Head of caudate nucleus (tissue), 42 donors: Measurements from ENCODE around the gene ZG16B.
A peak's percentile ranks its signal among the peaks of the same experiment; 100 is the strongest.

Source experiments
- DNase-seq, 42 donors: peaks; one replicate each; pipeline versions ENCODE4 v3.0.0 to v3.0.0-alpha.2; 2020 to 2021; ENCODE audit warnings: mixed read lengths in 7 of 42
- intact Hi-C: fragments of 100-400 bp; cut with DNase I; formaldehyde crosslinking; loops from one replicate; pipeline ENCODE4 v1.15.0; 2022

Gene ZG16B

DNA sequence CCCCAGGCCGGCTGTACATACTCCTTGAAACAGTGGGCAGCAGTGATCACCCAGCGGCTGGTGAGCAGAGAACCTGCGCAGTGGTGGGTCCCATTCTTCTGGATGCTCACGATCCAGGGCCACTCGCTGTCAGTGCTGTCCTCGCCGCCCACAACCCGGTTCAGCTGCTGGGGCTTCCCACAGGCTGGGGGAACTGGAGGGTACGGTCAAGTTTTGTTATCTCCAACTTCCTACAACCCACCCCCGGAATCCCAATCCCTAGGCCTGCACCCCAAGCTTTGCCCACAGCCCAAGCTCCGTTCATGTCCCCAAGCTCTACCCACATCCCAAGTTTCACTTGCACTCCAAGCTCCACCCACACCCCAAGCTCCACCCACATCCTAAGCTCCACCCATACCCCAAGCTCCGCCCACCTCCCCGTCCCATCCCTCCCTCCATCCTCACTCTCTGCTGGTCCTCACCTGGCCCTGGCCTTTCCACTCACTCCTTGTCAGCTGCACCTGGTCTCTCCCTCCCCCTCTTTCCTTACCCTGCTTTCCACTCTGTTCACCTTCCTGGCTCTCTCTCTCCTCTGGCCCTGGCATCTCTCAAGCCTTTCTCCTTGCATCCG lies 26.1 kb downstream of the ZG16B start:
- DNase-seq: no peak
- intact Hi-C loops: no loop called here

DNA sequence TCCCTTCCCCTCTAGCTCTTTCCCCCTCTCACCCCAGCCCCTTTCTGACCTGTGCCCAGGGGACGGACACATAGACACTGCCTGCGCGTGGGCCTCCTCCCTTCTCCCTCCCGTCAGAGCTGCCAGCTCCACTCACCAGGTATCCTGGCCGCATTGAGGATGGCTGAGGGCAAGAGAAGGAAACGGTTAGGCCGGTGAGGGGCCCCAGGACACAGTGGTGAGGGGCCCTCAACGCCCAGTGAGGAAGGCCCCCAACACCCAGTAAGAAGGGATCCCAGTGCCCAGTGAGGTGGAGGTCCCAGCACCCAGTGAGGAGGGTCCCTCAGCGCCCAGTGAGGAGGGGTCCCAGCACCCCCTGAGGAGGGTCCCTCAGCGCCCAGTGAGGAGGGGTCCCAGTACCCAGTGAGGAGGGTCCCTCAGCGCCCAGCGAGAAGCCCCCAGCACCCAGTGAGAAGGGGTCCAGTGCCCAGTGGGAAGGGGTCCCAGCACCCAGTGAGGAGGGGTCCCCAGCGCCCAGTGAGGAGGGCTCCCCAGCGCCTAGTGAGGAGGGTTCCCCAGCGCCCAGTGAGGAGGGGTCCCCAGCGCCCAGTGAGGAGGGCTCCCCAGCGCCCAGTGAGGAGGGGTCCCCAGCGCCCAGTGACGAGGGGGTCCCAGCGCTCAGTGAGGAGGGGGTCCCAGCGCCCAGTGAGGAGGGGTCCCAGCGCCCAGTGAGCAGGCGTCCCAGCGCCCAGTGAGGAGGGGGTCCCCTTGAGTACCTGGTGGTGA lies 26.8 kb downstream of the ZG16B start:
- DNase-seq: no peak
- intact Hi-C loops: no loop called here

DNA sequence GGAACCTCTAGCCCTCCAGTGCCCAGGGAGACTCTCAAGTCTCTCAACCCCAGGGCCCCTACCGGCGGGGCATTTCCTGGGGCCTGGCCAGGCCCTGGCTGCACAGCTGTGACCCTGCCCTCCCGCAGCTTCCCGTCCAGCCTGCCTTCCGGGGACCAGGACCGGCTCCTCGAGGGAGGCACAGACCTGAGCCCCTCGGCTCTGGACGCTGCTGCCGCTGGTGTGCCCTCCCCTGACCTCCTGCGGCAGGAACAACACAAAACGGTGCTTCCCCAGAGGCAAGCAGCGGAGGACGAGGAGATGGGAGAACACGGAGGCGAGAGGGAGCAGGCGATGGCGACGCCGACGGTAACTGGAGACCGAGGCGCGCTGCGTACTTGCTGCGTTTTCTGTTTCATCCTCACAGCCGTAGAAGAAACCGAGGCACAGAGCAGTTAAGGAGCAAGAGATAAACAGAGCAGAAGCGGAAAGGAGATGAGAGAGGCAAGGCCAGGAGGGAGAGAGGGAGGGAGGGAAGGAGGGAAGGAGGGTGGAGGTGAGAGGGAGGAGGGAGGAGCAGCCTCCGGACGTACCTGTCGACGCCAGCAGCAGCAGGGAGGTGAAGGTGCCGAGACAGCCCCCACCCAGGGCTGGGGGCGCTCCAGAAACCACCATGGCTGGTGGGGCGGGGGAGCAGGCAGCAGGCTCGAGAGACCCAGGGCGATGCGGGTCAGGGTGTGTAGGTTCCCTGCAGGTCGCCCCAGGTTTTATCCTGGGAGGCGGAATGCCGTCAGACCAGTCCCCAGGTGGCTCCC lies 27.5 kb downstream of the ZG16B start, which contains the start of gene PRSS22:
PRSS22 (minus strand) TSS at position 720 of the 794 bp plus-strand sequence; CDS start at position 654, 66 bp downstream.
- peak in 3 of 42 donors; percentile 16 to 48 (median 27) for DNase-seq
- intact Hi-C loops: no loop called here

DNA sequence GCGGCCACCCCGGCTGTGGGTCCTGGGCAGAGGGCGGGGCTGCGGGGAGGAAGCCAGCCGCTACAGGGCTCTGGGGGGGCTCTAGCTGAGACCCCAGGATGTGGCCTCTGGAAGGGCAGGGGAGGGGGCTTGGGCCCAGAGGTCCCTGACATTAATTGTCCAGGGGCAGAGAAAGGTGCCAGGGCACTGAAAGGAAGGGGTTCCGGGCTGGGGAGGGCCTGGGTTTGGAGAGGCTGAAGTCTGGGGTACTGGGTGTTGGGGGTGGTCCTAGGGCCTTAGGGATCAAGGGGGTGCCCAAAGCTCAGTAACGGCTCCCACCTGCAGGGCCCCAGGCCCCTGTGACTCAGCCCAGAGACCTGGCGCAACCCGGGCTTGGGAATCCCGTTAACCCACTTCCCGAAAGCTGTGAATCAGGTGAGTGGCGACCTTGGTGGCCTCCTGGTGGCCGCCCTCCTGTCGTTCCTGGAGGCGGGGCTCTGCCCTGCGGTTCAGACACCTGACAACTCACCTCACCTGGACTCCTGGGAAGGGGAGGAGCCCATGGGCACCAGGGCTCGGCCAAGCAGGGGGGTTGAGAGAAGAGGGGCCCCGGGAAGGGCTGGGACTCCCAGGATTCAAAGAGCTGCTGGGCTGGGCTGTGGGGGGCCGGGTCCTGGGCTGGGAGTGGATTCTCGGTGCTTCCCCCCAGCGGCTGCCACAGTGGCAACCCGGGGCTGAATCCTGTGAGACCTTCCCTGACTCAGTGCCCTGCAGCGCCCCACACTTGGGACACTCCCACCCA lies 28.3 kb downstream of the ZG16B start:
- DNase-seq: peak in 1 of 42 donors; percentile 22
- intact Hi-C loops: no loop called here

DNA sequence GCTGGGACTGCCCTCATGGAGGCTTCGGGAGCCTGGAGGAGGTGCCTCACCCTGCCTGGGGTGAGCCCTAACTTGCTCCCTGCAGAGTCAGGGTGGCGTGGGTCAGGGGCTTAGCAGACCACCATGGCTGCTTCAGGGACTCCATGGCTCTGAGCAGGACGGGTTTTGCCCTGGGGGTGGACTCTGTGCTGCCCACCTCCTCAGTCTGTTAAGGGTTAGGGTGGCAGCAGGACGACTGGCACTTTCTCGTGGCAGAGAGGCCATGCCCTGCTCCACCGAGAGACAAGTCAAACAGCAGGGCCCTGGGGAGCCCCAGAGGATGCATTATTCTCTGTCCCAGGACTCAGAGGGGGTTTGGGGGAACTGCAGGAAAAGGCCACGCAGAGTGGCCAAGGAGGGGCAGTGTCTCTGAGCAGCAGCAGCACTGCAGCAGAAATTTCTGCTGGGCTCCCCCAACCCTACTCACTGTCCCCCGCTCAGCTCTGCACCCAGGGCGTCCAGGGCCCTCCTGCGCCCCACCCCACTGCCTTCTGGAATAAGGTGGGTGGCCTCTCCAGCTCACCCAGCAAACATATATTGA lies 29.7 kb downstream of the ZG16B start:
- intact Hi-C loops: loop anchor here (10.0 kb wide), 1 partner anchor 75 kb away; the partner anchor contains the start of gene PRSS33
- DNase-seq: no peak

DNA sequence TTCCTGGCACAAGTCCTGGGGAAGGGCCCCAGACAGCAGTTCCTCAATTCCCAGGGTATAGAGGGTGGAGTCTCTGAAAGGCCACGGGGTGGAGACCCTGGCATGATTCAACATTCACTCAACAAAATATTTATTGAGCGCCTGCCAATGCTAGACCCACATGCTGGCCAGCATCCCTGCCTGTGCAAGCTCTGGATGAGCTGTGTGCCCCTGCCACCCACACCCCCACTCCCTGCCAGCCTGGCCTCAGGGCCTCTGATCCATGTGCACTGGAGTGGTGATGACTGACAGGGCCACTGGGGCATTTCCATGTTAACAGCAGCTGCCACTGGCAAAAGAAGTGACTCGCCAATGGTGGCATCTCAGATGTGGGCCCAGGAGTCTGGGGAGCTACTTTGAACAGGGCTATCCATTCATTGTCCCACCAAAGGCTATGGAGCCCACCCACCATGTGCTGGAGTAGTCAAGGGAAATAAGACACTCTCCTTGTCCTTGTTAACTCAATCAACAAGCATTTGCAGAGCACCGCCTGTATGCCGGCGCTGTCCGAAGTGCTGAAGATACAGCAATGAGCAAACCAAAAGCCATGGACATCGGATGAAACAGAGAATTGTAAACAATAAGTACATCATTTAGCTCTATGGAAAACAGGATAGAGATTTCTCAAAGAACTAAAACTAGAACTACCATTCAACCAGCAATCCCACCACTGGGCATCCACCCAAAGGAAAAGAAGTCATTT lies 30.9 kb downstream of the ZG16B start:
- DNase-seq: peak in 1 of 42 donors; percentile 24

DNA sequence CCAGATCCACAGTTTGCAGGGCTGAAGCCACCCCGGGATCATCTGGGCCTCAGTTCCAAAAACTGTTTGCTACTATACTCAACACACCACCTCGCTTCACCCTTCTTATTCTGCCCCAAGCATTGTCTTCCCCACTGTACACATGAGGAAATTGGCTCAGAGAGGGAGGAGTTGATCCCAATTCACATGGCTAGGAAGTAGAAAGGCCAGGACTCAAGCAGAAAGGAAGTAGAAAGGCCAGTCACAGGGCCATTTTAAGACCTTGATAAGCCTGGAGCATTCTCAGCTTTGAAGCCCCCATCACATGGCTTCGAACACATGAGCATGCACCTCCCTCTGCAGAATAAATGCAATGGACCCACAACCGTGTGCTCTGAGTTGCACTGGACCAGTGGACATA lies 35.5 kb downstream of the ZG16B start:
- no peak for DNase-seq
- intact Hi-C loops: loop anchor here (10.0 kb wide), 1 partner anchor 81 kb away; the partner anchor contains the start of gene PRSS33

More for the DNA sequence above, 30.9 kb downstream of the ZG16B start:
- intact Hi-C loops: loop anchor here (10.0 kb wide), 1 partner anchor 76 kb away; the partner anchor contains the start of gene PRSS33

DNA sequence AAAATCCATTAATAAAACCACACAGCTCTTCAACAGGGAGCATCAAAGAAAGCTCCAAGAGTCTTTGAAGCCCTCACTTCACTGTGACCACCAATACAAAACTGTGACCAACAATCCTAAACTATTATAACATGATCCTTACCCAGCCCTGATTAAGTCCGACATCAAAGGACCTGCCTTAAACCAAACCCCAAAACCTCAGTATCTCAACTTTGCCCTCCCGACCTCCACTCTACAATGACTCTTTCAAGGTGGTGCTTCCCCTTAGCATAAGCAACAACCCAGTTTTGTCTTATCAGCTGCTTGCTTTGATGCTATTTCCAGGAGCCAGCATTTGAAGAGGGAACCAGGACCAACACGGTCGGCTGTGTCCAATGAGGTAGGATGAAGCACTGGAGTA lies 36.3 kb downstream of the ZG16B start:
- intact Hi-C loops: loop anchor here (10.0 kb wide), 1 partner anchor 82 kb away; the partner anchor contains the start of gene PRSS33
- DNase-seq: peak in 1 of 42 donors; percentile 10

DNA sequence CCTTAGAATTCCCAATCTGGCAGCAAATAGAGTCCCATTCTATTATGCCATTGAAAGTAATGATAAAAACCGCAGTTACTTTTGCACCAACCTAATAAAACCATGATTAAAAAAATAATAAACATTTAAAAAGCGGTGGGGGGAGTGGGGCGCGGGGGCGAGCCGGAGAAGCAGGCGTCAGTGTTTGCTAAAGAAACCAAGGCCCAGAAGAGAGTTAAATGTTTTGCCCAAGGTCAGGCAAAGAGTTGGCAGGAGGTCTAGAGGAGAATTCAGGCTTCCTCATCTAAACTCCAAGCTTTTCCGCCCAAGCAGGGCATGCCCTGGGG lies 37.5 kb downstream of the ZG16B start:
- intact Hi-C loops: loop anchor here (10.0 kb wide), 1 partner anchor 83 kb away; the partner anchor contains the start of gene PRSS33
- no peak for DNase-seq

DNA sequence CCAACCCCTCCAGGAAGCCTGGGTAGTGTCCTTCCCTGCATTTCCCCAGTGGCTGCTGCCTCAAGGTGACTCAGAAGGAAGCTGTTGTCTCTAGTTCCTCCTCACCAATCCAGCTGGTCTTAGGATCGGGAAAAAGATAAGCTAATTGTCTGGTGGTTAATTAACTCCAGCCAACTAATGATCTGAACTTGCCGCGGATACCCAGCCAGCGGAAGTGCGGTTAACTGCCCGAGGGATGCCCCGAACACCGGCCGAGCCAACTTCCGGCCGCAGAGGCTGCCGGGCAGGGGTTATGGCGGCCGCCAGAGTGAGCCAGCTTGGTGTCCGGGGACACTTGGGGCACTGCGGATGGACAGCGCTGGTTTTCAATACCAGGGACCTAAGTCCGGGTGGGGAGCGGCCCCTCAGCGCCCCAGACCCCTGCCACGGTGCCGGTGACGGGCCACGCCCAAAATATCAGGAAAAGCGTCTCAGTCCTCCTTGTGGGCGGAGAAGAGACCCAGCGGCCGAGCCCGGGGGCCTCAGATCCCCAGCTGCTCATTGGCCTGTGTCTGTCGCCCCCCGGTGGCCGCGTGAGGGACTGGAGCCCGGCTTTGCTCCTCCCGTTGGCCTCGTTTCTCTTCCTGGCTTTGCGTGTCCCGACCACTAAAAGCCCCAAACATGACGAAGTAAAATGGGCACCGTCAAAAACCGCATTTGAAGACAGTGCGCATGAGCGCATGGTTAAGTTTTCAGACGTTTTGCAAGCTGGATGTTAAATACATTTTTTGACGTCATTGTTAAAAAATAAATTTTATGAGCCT lies 38.1 kb downstream of the ZG16B start:
- intact Hi-C loops: loop anchor here (10.0 kb wide), 1 partner anchor 83 kb away; the partner anchor contains the start of gene PRSS33
- peak; percentile 88 to 98 (median 94) for DNase-seq

DNA sequence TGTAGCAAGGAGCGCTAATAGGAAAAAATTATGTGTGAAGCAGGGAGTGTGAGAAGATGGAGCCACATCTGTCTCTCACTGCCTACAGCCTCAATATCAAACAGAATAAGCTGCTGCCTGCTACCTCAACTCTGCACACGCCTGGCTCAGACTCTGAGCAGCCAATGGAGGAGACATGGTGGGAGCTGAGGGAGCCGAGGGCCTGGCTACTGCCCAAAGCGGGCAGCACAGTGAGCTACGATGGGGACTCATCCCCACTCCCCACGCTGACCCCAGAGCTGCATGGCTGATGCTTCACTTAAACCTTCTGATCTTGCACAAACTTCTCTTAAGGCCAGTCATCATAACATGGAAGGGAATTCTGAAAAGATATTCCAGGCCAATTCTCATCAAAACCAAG lies 41.8 kb downstream of the ZG16B start:
- DNase-seq: no peak
- intact Hi-C loops: loop anchor here (5.0 kb wide), 1 partner anchor 55 kb away; no protein-coding TSS in a partner anchor

DNA sequence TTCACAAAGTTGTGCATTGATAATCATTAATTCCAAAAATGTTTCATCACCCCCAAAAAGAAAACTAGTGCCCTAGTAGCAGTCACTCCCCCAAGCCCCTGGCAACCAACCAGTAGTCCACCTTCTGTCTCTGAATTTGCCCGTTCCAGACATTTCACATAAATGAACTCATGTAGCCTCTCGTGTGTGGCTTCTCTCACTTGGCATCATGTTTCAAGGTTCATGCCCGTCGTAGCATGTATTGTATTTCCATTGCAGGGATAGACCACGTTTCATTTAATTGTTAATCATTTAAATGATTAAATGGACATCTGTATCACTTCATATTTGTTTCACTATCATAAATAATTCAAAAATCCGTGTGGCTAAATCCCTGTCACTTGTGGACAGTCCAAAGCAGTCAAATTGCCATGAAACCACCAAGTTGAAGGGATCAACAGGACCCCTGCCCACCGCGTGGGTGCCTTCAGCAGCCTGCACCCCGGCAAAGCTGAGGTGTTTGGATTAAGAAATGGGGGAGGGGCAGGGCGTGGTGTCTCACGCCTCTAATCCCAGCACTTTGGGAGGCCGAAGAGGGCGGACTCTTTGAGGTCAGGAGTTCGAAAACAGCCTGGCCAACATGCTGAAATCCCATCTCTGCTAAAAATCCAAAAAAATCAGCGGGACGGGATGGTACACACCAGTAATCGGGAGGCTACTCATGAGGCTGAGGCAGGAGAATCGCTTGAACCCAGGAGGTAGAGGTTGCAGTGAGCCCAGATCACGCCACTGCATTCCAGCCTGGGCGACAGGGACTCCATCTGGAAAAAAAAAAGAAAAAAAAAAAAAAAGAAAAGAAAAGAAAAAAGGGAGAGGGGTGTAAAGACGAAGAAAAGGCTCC lies 44.2 kb downstream of the ZG16B start:
- intact Hi-C loops: loop anchor here (5.0 kb wide), 1 partner anchor 53 kb away; no protein-coding TSS in a partner anchor
- DNase-seq: no peak

DNA sequence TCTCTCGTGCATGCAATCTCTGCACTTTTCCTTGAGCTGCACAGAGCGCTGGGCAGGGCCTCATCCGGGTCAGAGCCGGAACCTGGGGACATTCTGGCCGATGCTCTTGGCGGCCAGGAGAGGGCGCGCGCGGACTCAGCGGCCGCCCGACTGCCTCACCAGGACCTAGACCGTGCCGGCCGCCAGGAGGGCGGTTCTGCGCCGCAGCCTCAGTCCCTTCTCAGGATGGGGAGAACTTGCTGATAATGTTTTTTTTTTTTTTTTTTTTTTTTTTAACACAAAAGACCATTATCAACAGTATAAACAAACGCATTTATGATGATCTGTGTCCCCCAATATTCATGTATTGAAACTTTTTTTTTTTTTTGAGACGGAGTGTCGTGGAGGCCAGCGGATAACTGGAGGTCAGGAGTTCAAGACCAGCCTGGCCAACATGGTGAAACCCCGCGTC lies 44.8 kb downstream of the ZG16B start:
- intact Hi-C loops: loop anchor here (5.0 kb wide), 1 partner anchor 52 kb away; no protein-coding TSS in a partner anchor

DNA sequence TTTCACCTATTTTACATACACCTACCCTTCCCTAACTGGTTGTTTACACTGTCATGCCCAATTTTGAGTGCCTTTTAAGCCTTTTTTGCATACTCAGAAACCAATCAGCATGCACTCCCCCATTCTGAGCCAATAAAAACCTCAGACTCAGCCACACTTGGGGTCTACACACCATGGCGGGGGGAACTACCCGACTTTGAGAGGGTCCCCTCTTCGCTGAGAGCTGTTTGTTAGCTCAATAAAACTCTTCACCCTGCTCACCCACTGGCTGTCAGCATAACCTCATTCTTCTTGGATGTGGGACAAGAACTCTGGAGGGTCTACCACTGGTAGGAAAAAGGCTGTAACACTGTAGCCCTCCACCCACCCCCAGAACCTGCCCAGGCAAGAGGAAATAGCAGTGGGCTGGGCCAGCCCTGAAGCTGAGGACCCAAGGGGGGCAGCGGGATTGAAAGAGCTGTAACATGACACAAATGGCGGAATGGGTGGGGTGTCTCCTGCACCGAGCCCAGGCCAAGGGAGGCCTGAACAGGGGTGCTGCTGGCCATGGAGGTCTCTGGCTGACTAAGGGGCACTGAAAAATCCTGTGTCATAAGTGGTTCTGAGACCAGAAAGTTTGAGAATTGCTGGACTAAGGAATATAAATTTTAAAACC lies 49.9 kb downstream of the ZG16B start:
- DNase-seq: no peak
- intact Hi-C loops: no loop called here

More for the DNA sequence above, 44.8 kb downstream of the ZG16B start:
- DNase-seq: peak; percentile 30 to 90 (median 79)
